CD4-positive, alpha-beta memory T cell (primary cell): ENCODE results near the gene HIRIP3. TPM values are rescaled to one million over a fixed set of nuclear protein-coding genes. Genes with fewer than 3 reads are reported as not detected.

Experiments used
- CTCF ChIA-PET: fragments of 350-600 bp; sonication (Branson Sonifier 250); formaldehyde crosslinking; loops from one replicate; lab custom pipeline; 2021; ENCODE audit warnings: inconsistent platforms; ENCODE audit not compliant: partially characterized antibody; lab: Charles Lee
- POLR2A ChIA-PET: fragments of 350-600 bp; sonication (Branson Sonifier 250); formaldehyde crosslinking; loops from one replicate; lab custom pipeline; 2021; ENCODE audit not compliant: partially characterized antibody; lab: Charles Lee
- DNase-seq, 5 donors: peaks; one replicate each; pipeline versions ENCODE4 v3.0.0 to v3.0.0-alpha.2; 2020 to 2022; ENCODE audit warnings: mixed read lengths in 1 of 5
- H3K27ac ChIP-seq: one replicate; pipeline ENCODE4 v1.7.0; 2013; ENCODE audit warnings: low read depth, low read length
- H3K27me3 ChIP-seq: 2 replicates; pipeline ENCODE4 v1.7.0; 2013; ENCODE audit warnings: mild to moderate bottlenecking, low read length, moderate library complexity; ENCODE audit not compliant: insufficient read depth
- H3K36me3 ChIP-seq: 2 replicates; pipeline ENCODE4 v1.7.0; 2013; ENCODE audit warnings: mild to moderate bottlenecking, low read length, moderate library complexity; ENCODE audit not compliant: insufficient read depth
- H3K4me1 ChIP-seq: 2 replicates; pipeline ENCODE4 v1.7.0; 2013; ENCODE audit warnings: mild to moderate bottlenecking, low read length, moderate library complexity; ENCODE audit not compliant: insufficient read depth
- H3K4me3 ChIP-seq, 2 donors: one replicate each; pipeline ENCODE4 v1.7.0; 2013; ENCODE audit warnings: low read length in 2 of 2, mild to moderate bottlenecking in 1 of 2
- H3K9me3 ChIP-seq, 2 donors: one replicate each; pipeline ENCODE4 v1.7.0; 2013; ENCODE audit warnings: low read length in 2 of 2, control low read depth in 1 of 2; ENCODE audit not compliant: control insufficient read depth in 1 of 2
- H3K27ac Mint-ChIP-seq, 7 donors: one replicate each; pipeline ENCODE4 v1.8.0; 2020 to 2021; ENCODE audit warnings: mixed read lengths in 7 of 7, mild to moderate bottlenecking in 6 of 7, inconsistent platforms in 3 of 7, moderate library complexity in 3 of 7
- H3K27me3 Mint-ChIP-seq, 2 donors: one replicate each; pipeline ENCODE4 v1.8.0; 2020 to 2021; ENCODE audit warnings: mixed read lengths in 2 of 2
- H3K36me3 Mint-ChIP-seq, 2 donors: one replicate each; pipeline ENCODE4 v1.8.0; 2020 to 2021; ENCODE audit warnings: mixed read lengths in 2 of 2, inconsistent platforms in 1 of 2, mild to moderate bottlenecking in 1 of 2
- H3K4me1 Mint-ChIP-seq, 4 donors: one replicate each; pipeline ENCODE4 v1.8.0; 2020 to 2021; ENCODE audit warnings: mixed read lengths in 4 of 4, mild to moderate bottlenecking in 1 of 4
- H3K4me3 Mint-ChIP-seq, 8 donors: one replicate each; pipeline ENCODE4 v1.8.0; 2020 to 2021; ENCODE audit warnings: mixed read lengths in 8 of 8, mild to moderate bottlenecking in 7 of 8, moderate library complexity in 6 of 8, inconsistent platforms in 3 of 8
- H3K9me3 Mint-ChIP-seq, 8 donors: one replicate each; pipeline ENCODE4 v1.8.0; 2020 to 2021; ENCODE audit warnings: mixed read lengths in 8 of 8, mild to moderate bottlenecking in 5 of 8, inconsistent platforms in 3 of 8, moderate library complexity in 1 of 8
- intact Hi-C: fragments of 100-400 bp; cut with micrococcal nuclease; formaldehyde crosslinking; loops from one replicate; pipeline ENCODE4 v1.15.1; 2023
- polyA plus RNA-seq, 2 donors: library from polyadenylated mRNA; unstranded; fragments of 300-500 nt; fragmentation: Illumina TruSeq; gene quantifications; one replicate each; pipeline ENCODE4 v1.2.3, GENCODE V29; 2021
- total RNA-seq, 2 experiments: library from RNA; stranded (reverse); gene quantifications; one replicate each; pipeline ENCODE4 v1.2.3, GENCODE V29; 2021

HIRIP3 gene
- total and polyA plus RNA-seq, 4 experiments from 2014 or later = 19.2 to 26.0 (median 20.5) TPM

DNA sequence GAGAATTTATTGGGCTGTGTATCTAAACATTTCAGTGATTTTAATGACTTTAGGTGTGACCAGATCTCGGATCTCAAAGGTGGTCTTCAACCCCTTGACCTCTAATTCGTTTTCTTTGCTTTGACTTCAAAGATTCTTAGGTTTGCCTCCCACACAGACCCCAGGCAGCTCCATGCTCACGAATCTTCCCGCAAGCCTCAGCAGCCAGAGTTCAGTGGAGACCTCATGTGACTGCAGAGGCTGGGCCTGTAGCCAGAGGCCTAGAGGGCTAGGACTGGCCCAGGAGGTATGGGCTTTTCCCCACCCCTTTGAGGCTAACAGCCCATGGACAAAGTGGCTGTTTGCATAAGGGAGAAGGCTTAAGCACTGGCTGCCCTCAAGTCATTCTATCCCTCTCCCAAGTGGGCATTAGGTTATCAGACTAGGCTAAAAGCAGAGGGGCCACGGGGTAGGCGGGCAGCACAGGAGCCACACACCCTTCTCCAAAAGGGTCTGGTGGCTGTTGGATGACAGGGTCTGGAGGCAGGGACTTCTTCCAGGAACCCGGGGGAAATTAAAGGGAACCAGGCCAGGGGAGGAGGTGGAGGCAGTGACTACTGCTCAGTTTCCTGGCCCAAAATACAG lies 3.0 kb downstream of the HIRIP3 start:
- POLR2A ChIA-PET = interaction anchor here (2.1 kb wide), 1 partner anchor 18 kb away, joined by 14 read pairs; the partner anchor contains the start of gene TAOK2
- peaks cover 26% of the 10 kb centered on the region for H3K36me3 ChIP-seq
- CTCF ChIA-PET = no interaction called here
- Mint-ChIP-seq H3K36me3 (peaks cover 35 to 64% of the 10 kb centered on the region in 2 donors), H3K27ac (peak overlapping the region in 4 of 7 donors; percentile 22 to 74 (median 42)), H3K9me3 (peaks cover 0 to 2% (median 0%) of the 10 kb centered on the region in 8 donors), H3K27me3 (no peaks in the 10 kb centered on the region), H3K4me1 (peaks cover 11 to 34% (median 21%) of the 10 kb centered on the region in 4 donors), H3K4me3 (peak overlapping the region in 3 of 8 donors; percentile 21 to 64 (median 64))
- no peak for DNase-seq
- H3K27me3 ChIP-seq = no peaks in the 10 kb centered on the region
- no peaks in the 10 kb centered on the region for H3K9me3 ChIP-seq
- no peak overlapping the region for H3K27ac ChIP-seq
- intact Hi-C loops = loop anchor here (10.0 kb wide), 1 partner anchor 178 kb away; the partner anchor contains the start of genes PAGR1 and PRRT2
- no peak overlapping the region for H3K4me3 ChIP-seq
- H3K4me1 ChIP-seq = peaks cover 23% of the 10 kb centered on the region

DNA sequence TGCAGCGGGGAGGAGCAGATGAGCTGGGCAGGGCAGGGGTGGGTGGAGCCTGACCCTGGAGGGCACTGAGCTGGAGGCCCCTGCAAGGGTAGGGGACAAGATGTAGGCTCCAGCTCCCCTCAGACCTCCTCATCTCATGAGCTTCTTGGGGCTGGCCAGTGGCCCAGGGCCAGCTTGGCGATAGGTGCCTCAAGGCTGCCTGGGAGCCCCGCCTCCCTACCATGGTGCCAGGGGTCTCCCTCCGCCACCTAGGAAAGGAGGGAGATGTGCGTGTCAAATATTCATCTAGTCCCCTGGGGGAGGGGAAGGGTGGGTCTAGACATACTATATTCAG lies 3.9 kb downstream of the HIRIP3 start:
- no peak overlapping the region for H3K27ac ChIP-seq
- H3K9me3 Mint-ChIP-seq = peaks cover 0 to 2% (median 0%) of the 10 kb centered on the region in 8 donors
- H3K9me3 ChIP-seq = no peaks in the 10 kb centered on the region
- DNase-seq = no peak
- H3K4me1 ChIP-seq = peaks cover 15% of the 10 kb centered on the region
- peaks cover 6 to 27% (median 15%) of the 10 kb centered on the region in 4 donors for H3K4me1 Mint-ChIP-seq
- H3K27ac Mint-ChIP-seq = no peak overlapping the region
- ChIA-PET POLR2A (no interaction called here), CTCF (no interaction called here)
- H3K4me3 Mint-ChIP-seq = no peak overlapping the region
- no peak overlapping the region for H3K4me3 ChIP-seq
- H3K36me3 Mint-ChIP-seq = peaks cover 36 to 62% of the 10 kb centered on the region in 2 donors
- intact Hi-C loops = loop anchor here (10.0 kb wide), 1 partner anchor 177 kb away; the partner anchor contains the start of genes PAGR1 and PRRT2
- H3K27me3 Mint-ChIP-seq = no peaks in the 10 kb centered on the region
- peaks cover 30% of the 10 kb centered on the region for H3K36me3 ChIP-seq
- H3K27me3 ChIP-seq = no peaks in the 10 kb centered on the region

DNA sequence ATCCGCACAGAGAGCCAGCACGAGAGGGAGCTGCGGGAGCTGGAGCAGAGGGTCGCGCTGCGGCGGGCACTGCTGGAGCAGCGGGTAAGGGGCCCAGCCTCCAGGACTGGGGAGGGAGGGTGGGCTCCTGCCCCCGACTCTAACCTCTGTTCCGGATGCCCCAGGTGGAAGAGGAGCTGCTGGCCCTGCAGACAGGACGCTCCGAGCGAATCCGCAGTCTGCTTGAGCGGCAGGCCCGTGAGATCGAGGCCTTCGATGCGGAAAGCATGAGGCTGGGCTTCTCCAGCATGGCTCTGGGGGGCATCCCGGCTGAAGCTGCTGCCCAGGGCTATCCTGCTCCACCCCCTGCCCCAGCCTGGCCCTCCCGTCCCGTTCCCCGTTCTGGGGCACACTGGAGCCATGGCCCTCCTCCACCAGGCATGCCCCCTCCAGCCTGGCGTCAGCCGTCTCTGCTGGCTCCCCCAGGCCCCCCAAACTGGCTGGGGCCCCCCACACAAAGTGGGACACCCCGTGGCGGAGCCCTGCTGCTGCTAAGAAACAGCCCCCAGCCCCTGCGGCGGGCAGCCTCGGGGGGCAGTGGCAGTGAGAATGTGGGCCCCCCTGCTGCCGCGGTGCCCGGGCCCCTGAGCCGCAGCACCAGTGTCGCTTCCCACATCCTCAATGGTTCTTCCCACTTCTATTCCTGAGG lies 4.4 kb downstream of the HIRIP3 start:
- DNase-seq = no peak
- Mint-ChIP-seq H3K4me1 (peaks cover 6 to 22% (median 12%) of the 10 kb centered on the region in 4 donors), H3K27ac (peak overlapping the region in 1 of 7 donors; percentile 60), H3K36me3 (peaks cover 38 to 61% of the 10 kb centered on the region in 2 donors), H3K4me3 (peak overlapping the region in 1 of 8 donors; percentile 39), H3K9me3 (peaks cover 0 to 2% (median 0%) of the 10 kb centered on the region in 8 donors), H3K27me3 (no peaks in the 10 kb centered on the region)
- Histone ChIP-seq H3K27me3 (no peaks in the 10 kb centered on the region), H3K36me3 (peaks cover 35% of the 10 kb centered on the region), H3K4me3 (no peak overlapping the region), H3K27ac (no peak overlapping the region), H3K4me1 (peaks cover 14% of the 10 kb centered on the region), H3K9me3 (no peaks in the 10 kb centered on the region)
- ChIA-PET POLR2A (no interaction called here), CTCF (no interaction called here)
- intact Hi-C loops = loop anchor here (10.0 kb wide), 1 partner anchor 176 kb away; the partner anchor contains the start of genes PAGR1 and PRRT2

DNA sequence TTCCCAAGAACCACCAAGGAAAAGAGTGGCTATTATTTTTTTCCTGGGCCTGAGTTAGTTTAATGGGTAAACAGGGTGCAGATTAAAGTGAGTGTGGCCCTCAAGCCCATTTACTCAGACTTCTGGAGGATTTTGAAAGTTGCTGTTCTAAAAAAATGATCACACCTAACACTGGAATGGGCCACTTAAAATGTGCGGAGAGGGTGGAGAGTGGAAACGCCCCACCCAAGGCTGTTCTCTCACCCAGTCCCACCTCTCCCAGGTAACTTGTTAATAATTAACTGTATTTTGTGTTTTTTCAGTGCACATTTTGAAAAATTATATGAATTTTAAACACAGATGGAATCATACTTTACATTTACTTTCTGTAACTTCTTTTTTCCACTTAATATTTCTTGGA lies 5.4 kb downstream of the HIRIP3 start:
- Histone ChIP-seq H3K27me3 (no peaks in the 10 kb centered on the region), H3K36me3 (peaks cover 45% of the 10 kb centered on the region), H3K27ac (no peak overlapping the region), H3K9me3 (no peaks in the 10 kb centered on the region), H3K4me3 (no peak overlapping the region), H3K4me1 (peaks cover 13% of the 10 kb centered on the region)
- Mint-ChIP-seq H3K9me3 (peaks cover 0 to 2% (median 0%) of the 10 kb centered on the region in 8 donors), H3K27me3 (no peaks in the 10 kb centered on the region), H3K27ac (no peak overlapping the region), H3K36me3 (peaks cover 43 to 59% of the 10 kb centered on the region in 2 donors), H3K4me1 (peaks cover 6 to 14% (median 10%) of the 10 kb centered on the region in 4 donors), H3K4me3 (no peak overlapping the region)
- ChIA-PET CTCF (interaction anchor here (1.1 kb wide), 1 partner anchor 298 kb away, joined by 3 read pairs; no protein-coding TSS in a partner anchor), POLR2A (interaction anchor here (1.2 to 2.8 kb wide), 2 partner anchors 17 to 63 kb away, joined by 4 to 10 read pairs; partner anchors contain the start of genes KCTD13 and TAOK2)
- DNase-seq = no peak
- intact Hi-C loops = loop anchor here (10.0 kb wide), 1 partner anchor 175 kb away; the partner anchor contains the start of genes PAGR1 and PRRT2

GRCh38 chr16:29989111-29989858 lies 6.1 kb downstream of the HIRIP3 start:
- Histone ChIP-seq H3K9me3 (no peaks in the 10 kb centered on the region), H3K27ac (no peak overlapping the region), H3K36me3 (peaks cover 51% of the 10 kb centered on the region), H3K4me1 (peaks cover 5% of the 10 kb centered on the region), H3K27me3 (no peaks in the 10 kb centered on the region), H3K4me3 (no peak overlapping the region)
- ChIA-PET CTCF (interaction anchor here (0.8 to 1.1 kb wide), 3 partner anchors 11 to 297 kb away, joined by 3 read pairs; no protein-coding TSS in a partner anchor), POLR2A (interaction anchor here (1.2 to 2.8 kb wide), 2 partner anchors 16 to 63 kb away, joined by 4 to 10 read pairs; partner anchors contain the start of genes KCTD13 and TAOK2)
- Mint-ChIP-seq H3K4me3 (no peak overlapping the region), H3K36me3 (peaks cover 46 to 61% of the 10 kb centered on the region in 2 donors), H3K4me1 (peaks cover 3 to 7% (median 5%) of the 10 kb centered on the region in 4 donors), H3K27ac (peak overlapping the region in 4 of 7 donors; percentile 2 to 72 (median 41)), H3K27me3 (no peaks in the 10 kb centered on the region), H3K9me3 (peaks cover 0 to 2% (median 0%) of the 10 kb centered on the region in 8 donors)
- intact Hi-C loops = no loop called here
- DNase-seq = no peak

DNA sequence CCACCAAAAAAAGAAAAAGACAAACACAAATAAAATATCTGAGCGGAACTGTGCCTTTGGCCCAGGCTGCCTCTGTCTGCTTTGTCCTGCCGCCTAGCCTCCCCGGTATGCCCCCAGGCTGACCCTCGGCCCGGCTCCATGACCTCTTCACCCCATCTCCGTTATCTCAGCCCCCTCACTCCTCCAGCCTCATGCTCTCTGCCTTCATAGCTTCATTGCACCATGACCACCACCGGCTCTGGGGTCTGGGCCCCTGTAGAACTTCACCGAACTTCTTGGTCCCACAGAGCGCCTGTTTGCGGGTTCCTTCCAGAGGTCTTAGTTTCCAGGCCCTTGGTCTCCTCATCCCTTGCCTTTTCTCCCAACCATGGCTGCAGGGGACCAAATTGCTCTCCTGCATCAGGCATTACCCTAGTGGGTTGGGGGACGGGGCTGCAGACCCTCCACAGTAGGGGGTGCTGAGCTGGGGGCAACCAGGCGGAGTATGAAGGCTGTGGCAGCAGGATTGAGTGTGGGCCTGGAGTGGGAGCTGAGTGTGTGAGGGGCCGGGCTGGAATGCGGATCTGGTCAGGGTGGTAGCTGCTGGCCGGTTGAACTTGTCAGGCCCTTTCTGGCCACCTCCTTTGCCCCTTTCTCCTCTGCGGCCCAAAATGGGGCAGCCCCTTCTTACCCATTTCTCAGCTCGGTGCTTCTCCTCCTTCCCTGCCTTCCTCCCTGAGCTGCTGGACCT lies 6.9 kb downstream of the HIRIP3 start:
- Mint-ChIP-seq H3K27ac (peak overlapping the region in 5 of 7 donors; percentile 2 to 79 (median 52)), H3K36me3 (peaks cover 49 to 66% of the 10 kb centered on the region in 2 donors), H3K9me3 (no peaks in the 10 kb centered on the region), H3K27me3 (no peaks in the 10 kb centered on the region), H3K4me3 (no peak overlapping the region), H3K4me1 (peaks cover 0 to 2% (median 0%) of the 10 kb centered on the region in 4 donors)
- Histone ChIP-seq H3K27ac (no peak overlapping the region), H3K4me3 (no peak overlapping the region), H3K9me3 (no peaks in the 10 kb centered on the region), H3K36me3 (peaks cover 59% of the 10 kb centered on the region), H3K27me3 (no peaks in the 10 kb centered on the region), H3K4me1 (no peaks in the 10 kb centered on the region)
- ChIA-PET CTCF (interaction anchor here (0.8 to 1.0 kb wide), 2 partner anchors 10 to 13 kb away, joined by 3 read pairs; no protein-coding TSS in a partner anchor), POLR2A (interaction anchor here (2.8 kb wide), 1 partner anchor 15 kb away, joined by 10 read pairs; the partner anchor contains the start of gene TAOK2)
- DNase-seq = no peak
- intact Hi-C loops = no loop called here
